ENCODE results near the gene RABL3. TPM values are rescaled to one million over a fixed set of nuclear protein-coding genes. Genes with fewer than 3 reads are reported as not detected.

The RABL3 gene
- total RNA-seq, 2 experiments from 2014 or later = 34.7 to 36.8 TPM

DNA sequence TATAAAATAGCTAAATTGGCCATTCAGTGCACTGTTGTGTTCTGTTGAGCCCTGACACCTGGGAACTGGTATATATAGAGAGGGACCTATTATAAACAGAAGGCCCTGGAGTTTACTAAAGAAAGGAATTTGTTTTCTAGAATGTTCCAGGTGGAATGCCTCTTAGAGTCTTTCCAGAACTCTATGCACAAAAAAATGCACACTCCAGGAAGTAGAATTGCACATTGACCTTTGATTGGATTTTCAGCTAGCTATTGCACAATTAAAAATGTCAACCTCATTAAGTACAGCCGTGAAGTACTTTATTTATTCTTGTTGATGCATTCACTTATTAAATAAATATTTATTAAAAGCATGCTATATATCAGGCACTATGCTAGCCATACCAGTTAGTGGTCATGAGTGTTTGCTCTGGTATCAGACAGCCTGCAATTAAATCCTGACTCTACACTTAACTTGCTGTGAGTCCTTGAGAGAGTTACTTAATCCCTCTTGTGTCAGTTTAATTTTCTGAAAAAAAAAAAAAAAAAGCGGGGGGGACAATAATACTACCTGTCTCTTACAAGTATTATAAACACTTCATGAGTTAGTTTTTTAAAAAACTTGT, 105.4 kb downstream of the RABL3 start:
- Mint-ChIP-seq H3K27me3 (ENCODE audit: low read depth) (no peaks in the 10 kb centered on the region), H3K9me3 (peaks cover 9% of the 10 kb centered on the region), H3K27ac (no peak overlapping the region), H3K36me3 (ENCODE audit: low read depth) (no peaks in the 10 kb centered on the region), H3K4me1 (ENCODE audit: low read depth) (peaks cover 15% of the 10 kb centered on the region), H3K4me3 (no peak overlapping the region)
- intact Hi-C loops (cut with micrococcal nuclease) = no loop called here
- DNase-seq = no peak
- CTCF ChIA-PET = no interaction called here

Other genes with a start within 250 kb of the RABL3 start
- gene NDUFB4, start 146.2 kb downstream of the RABL3 start, total RNA-seq = 100 to 1,000 TPM; 146 to 152 TPM
- not detected for gene HGD, start 60.3 kb downstream of the RABL3 start, total RNA-seq
- gene GTF2E1, start 228 bp upstream of the RABL3 start, total RNA-seq = 10 to 100 TPM; 13.2 TPM
- gene STXBP5L, start 165.7 kb upstream of the RABL3 start, total RNA-seq = not detected